HG02571 (cell line): Measurements from ENCODE around the gene ANKRD62.

Experiments
- ATAC-seq: cut with Tn5 transposase; IDR thresholded peaks from one replicate; pipeline ENCODE4 v1.9.1; 2021; ENCODE audit warnings: mild to moderate bottlenecking, moderate library complexity; ENCODE audit not compliant: unreplicated experiment

ANKRD62 gene

DNA sequence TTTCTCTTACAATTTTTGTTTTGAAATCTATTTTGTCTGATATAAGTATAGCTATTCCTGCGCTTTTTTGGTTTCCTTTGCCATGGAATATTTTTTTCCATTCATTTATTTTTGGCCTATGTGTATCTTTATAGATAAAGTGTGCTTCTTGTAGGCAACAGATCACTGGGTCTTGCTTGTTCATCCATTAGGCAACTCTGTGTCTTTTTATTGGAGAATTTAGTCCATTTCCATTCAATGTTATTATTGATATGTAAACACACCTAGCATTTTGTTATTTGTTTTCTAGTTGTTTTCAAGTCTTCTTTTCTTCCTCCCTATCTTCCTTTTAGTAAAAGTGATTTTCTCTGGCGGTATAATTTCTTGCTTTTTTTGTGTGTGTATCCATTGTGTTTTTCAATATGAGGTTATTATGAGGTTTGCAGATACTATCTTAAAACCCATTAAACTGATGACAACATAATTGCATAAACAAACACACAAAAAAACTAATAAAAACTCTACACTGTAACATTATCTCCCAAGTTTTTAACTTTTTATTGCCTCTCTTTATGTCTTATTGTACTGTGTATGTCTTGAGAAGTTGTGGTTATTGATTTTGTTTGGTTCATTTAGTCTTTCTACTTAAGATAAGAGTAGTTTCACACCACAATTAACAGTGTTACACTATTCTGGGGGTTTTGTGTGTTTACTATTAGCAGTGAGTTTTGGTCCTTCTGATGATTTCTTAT is 71.6 kb downstream of the ANKRD62 start:
- ATAC-seq, result no peak
